Neural progenitor cell (in vitro differentiated cells): ENCODE data around the gene C9orf72.

ENCODE experiments used
- CTCF ChIP-seq: fragments of 200-600 bp; sonication (generic); IDR thresholded peaks from 2 replicates; pipeline ENCODE4 v1.5.1; 2017; ENCODE audit warnings: antibody characterized with exemption, mild to moderate bottlenecking
- EZH2phosphoT487 ChIP-seq: fragments of 200-600 bp; sonication (generic); IDR thresholded peaks from 2 replicates; pipeline ENCODE4 v1.6.1; 2017; ENCODE audit warnings: antibody characterized with exemption

- TF ChIP-seq CTCF: peak; percentile 80
- no peak for TF ChIP-seq EZH2phosphoT487
Observed at GRCh38 chr9:27529316-27530278, 43.7 kb downstream of the C9orf72 start, which contains the start of gene MOB3B.
